Neural cell (in vitro differentiated cells): ENCODE data around the gene CD2AP. TPM values are rescaled to one million over a fixed set of nuclear protein-coding genes. Genes with fewer than 3 reads are reported as not detected.

ENCODE experiments used
- H2AFZ ChIP-seq: fragments of 200-600, 300-800 bp; sonication (generic), shearing (Covaris generic); 2 replicates; pipeline ENCODE4 v1.6.0; 2014; ENCODE audit warnings: low read depth, mild to moderate bottlenecking, antibody characterized with exemption, low read length, moderate library complexity
- H3F3A ChIP-seq: fragments of 200-600 bp; shearing (Covaris generic); 2 replicates; pipeline ENCODE4 v1.6.1; 2016; ENCODE audit warnings: mild to moderate bottlenecking, moderate library complexity, mixed read lengths, antibody characterized with exemption, low read length; ENCODE audit not compliant: insufficient read depth, poor library complexity, severe bottlenecking
- H3K27ac ChIP-seq: fragments of 200-600, 300-800 bp; sonication (generic), shearing (Covaris generic); 2 replicates; pipeline ENCODE4 v1.5.1; 2014; ENCODE audit warnings: mild to moderate bottlenecking, low read length, moderate library complexity
- H3K27me3 ChIP-seq: fragments of 300-800, 200-600 bp; sonication (generic), shearing (Covaris generic); 2 replicates; pipeline ENCODE4 v1.6.0; 2014; ENCODE audit warnings: mild to moderate bottlenecking, low read depth, low read length, moderate library complexity; ENCODE audit not compliant: insufficient read depth
- H3K36me3 ChIP-seq: fragments of 300-800, 200-600 bp; sonication (generic), shearing (Covaris generic); 2 replicates; pipeline ENCODE4 v1.5.1; 2014; ENCODE audit warnings: mild to moderate bottlenecking, antibody characterized with exemption, low read length, moderate library complexity; ENCODE audit not compliant: insufficient read depth
- H3K4me2 ChIP-seq: fragments of 300-800, 200-600 bp; sonication (generic), shearing (Covaris generic); 2 replicates; pipeline ENCODE4 v1.6.0; 2014; ENCODE audit warnings: mild to moderate bottlenecking, low read length
- H3K4me3 ChIP-seq: fragments of 300-800, 200-600 bp; sonication (generic), shearing (Covaris generic); 2 replicates; pipeline ENCODE4 v1.5.1; 2014; ENCODE audit warnings: mild to moderate bottlenecking, low read length, moderate library complexity
- H3K79me2 ChIP-seq: fragments of 200-600 bp; shearing (Covaris generic); replicated peaks from 2 replicates; pipeline ENCODE4 v1.6.0; 2014; ENCODE audit warnings: mild to moderate bottlenecking, low read length, moderate library complexity; ENCODE audit not compliant: insufficient read depth
- H3K9ac ChIP-seq: fragments of 300-800, 200-600 bp; sonication (generic), shearing (Covaris generic); 2 replicates; pipeline ENCODE4 v1.6.1; 2016; ENCODE audit warnings: mild to moderate bottlenecking, low read length, mixed read lengths
- H3K9me2 ChIP-seq: fragments of 200-600 bp; shearing (Covaris generic); 2 replicates; pipeline ENCODE4 v1.6.1; 2016; ENCODE audit warnings: mild to moderate bottlenecking, low read length, mixed read lengths; ENCODE audit not compliant: insufficient read depth
- H3K9me3 ChIP-seq: fragments of 200-600, 300-800 bp; sonication (generic), shearing (Covaris generic); 2 replicates; pipeline ENCODE4 v1.6.1; 2016; ENCODE audit warnings: mild to moderate bottlenecking, mixed run types, low read length, moderate library complexity, mixed read lengths
- H4K20me1 ChIP-seq: fragments of 200-600 bp; shearing (Covaris generic); 2 replicates; pipeline ENCODE4 v1.6.1; 2016; ENCODE audit warnings: mild to moderate bottlenecking, mixed run types; ENCODE audit not compliant: insufficient read depth
- EP300 ChIP-seq: fragments of 450-650 bp; conservative IDR thresholded peaks from 2 replicates; pipeline ENCODE4 v1.6.1; 2014; ENCODE audit warnings: antibody characterized with exemption, mild to moderate bottlenecking, moderate library complexity; ENCODE audit not compliant: poor library complexity, severe bottlenecking
- EZH2 ChIP-seq: fragments of 200-600, 300-800 bp; shearing (Covaris generic), sonication (generic); IDR thresholded peaks from 2 replicates; pipeline ENCODE4 v1.6.1; 2014; ENCODE audit warnings: antibody characterized with exemption, low read length, borderline replicate concordance, mild to moderate bottlenecking; ENCODE audit not compliant: insufficient read depth, poor library complexity, severe bottlenecking
- MXI1 ChIP-seq: fragments of 450-650 bp; conservative IDR thresholded peaks from 2 replicates; pipeline ENCODE4 v1.6.1; 2014; ENCODE audit warnings: antibody characterized with exemption, mild to moderate bottlenecking; ENCODE audit not compliant: poor library complexity, severe bottlenecking
- POLR2AphosphoS5 ChIP-seq: IDR thresholded peaks from 2 replicates; pipeline ENCODE4 v1.6.1; 2012
- RAD21 ChIP-seq: fragments of 450-650 bp; conservative IDR thresholded peaks from 2 replicates; pipeline ENCODE4 v1.6.1; 2014; ENCODE audit warnings: antibody characterized with exemption, mild to moderate bottlenecking, moderate library complexity
- SMC3 ChIP-seq: fragments of 450-650 bp; conservative IDR thresholded peaks from 2 replicates; pipeline ENCODE4 v1.6.1; 2014; ENCODE audit warnings: antibody characterized with exemption, mild to moderate bottlenecking, moderate library complexity; ENCODE audit not compliant: poor library complexity
- TAF1 ChIP-seq: IDR thresholded peaks from 2 replicates; pipeline ENCODE4 v1.6.1; 2012; ENCODE audit warnings: low read depth
- polyA plus RNA-seq: library from polyadenylated mRNA; depleted of rRNA; stranded (reverse); fragments of >200 nt; gene quantifications from 2 replicates; pipeline ENCODE4 v1.2.3, GENCODE V29; 2014
- TF ChIP-seq, protein P1 (sequence below): IDR thresholded peaks from 2 replicates; pipeline ENCODE4 v1.6.1; 2012; ENCODE audit warnings: borderline replicate concordance
- TF ChIP-seq, protein P2 (sequence below): fragments of 450-650 bp; IDR thresholded peaks from 2 replicates; pipeline ENCODE4 v1.5.1; 2014; ENCODE audit warnings: antibody characterized with exemption, mild to moderate bottlenecking, moderate library complexity; ENCODE audit not compliant: poor library complexity, severe bottlenecking

The CD2AP gene
- polyA plus RNA-seq, 1 donor from 2014 or later, result 16.8 TPM

DNA sequence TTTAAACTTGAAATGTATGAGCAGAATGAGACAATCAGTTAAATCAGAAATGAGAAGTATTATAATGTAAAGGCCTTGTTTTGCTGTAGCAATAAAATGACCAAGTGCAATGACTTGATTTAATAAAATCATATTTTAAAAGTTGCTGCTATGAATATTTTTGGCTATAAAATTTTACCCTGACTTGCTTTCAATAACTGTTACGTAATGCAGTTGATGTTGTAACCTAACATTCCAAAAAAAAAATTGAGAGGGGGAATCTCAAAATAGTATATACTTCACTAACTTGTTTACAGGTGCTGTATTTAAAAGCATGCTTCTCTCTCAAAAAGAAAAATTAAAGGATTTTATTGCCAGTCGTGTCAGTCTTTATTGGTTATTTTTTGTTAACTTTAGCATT lies 149.2 kb downstream of the CD2AP start:
- TF ChIP-seq EZH2 (no peak), POLR2AphosphoS5 (no peak), TAF1 (no peak), MXI1 (no peak), SMC3 (no peak), RAD21 (no peak)
- TF ChIP-seq, protein P1, sequence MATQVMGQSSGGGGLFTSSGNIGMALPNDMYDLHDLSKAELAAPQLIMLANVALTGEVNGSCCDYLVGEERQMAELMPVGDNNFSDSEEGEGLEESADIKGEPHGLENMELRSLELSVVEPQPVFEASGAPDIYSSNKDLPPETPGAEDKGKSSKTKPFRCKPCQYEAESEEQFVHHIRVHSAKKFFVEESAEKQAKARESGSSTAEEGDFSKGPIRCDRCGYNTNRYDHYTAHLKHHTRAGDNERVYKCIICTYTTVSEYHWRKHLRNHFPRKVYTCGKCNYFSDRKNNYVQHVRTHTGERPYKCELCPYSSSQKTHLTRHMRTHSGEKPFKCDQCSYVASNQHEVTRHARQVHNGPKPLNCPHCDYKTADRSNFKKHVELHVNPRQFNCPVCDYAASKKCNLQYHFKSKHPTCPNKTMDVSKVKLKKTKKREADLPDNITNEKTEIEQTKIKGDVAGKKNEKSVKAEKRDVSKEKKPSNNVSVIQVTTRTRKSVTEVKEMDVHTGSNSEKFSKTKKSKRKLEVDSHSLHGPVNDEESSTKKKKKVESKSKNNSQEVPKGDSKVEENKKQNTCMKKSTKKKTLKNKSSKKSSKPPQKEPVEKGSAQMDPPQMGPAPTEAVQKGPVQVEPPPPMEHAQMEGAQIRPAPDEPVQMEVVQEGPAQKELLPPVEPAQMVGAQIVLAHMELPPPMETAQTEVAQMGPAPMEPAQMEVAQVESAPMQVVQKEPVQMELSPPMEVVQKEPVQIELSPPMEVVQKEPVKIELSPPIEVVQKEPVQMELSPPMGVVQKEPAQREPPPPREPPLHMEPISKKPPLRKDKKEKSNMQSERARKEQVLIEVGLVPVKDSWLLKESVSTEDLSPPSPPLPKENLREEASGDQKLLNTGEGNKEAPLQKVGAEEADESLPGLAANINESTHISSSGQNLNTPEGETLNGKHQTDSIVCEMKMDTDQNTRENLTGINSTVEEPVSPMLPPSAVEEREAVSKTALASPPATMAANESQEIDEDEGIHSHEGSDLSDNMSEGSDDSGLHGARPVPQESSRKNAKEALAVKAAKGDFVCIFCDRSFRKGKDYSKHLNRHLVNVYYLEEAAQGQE, result no peak
- no peaks in the 10 kb centered on the region for H3K79me2 ChIP-seq
- no peaks in the 10 kb centered on the region for H3K9me3 ChIP-seq
- H3K27me3 ChIP-seq, result no peaks in the 10 kb centered on the region
- no peaks in the 10 kb centered on the region for H4K20me1 ChIP-seq
- no peaks in the 10 kb centered on the region for H3F3A ChIP-seq
- H2AFZ ChIP-seq, result no peak overlapping the region
- H3K4me3 ChIP-seq, result no peak overlapping the region
- no peak overlapping the region for H3K27ac ChIP-seq
- no peak overlapping the region for H3K9ac ChIP-seq
- H3K9me2 ChIP-seq, result no peaks in the 10 kb centered on the region
- no peaks in the 10 kb centered on the region for H3K36me3 ChIP-seq
- H3K4me2 ChIP-seq, result no peak overlapping the region

DNA sequence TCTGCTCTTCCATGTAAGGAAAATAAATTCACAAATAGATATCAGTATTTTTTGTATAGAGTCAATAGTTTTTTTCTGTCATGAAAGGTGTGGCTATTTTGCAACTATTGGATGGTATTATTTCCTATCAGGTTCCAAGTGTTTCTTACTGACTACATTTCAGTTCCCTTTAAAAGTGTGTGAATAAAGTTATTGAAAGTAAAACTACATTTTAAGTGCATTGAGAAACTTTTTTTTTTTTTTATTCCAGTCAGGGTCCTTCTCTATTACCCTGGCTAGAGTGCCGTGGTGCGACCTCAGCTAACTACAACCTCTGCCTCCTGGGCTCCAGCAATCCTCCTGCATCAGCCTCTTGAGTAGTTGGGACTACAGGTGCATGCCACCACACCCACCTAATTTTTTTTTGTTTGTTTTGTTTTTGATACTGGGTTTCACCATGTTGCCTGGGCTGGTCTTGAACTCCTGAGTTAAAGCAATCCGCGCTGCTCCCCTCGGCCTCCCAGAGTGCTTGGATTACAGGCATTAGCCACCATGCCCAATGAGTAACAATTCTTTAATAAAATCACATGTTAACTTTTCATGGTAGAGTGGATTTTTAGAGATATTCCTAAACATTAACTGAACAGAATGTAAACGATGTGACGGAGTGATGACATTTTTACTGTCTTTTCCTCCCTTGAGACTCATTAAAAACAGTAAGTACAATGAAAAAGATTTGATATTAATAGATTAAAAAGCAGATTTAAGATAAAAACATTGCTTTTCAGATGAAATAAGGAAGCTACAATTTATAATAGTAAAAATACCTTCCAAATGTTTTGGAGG lies 151.1 kb downstream of the CD2AP start:
- TF ChIP-seq SMC3, result no peak
- TF ChIP-seq, protein P2, sequence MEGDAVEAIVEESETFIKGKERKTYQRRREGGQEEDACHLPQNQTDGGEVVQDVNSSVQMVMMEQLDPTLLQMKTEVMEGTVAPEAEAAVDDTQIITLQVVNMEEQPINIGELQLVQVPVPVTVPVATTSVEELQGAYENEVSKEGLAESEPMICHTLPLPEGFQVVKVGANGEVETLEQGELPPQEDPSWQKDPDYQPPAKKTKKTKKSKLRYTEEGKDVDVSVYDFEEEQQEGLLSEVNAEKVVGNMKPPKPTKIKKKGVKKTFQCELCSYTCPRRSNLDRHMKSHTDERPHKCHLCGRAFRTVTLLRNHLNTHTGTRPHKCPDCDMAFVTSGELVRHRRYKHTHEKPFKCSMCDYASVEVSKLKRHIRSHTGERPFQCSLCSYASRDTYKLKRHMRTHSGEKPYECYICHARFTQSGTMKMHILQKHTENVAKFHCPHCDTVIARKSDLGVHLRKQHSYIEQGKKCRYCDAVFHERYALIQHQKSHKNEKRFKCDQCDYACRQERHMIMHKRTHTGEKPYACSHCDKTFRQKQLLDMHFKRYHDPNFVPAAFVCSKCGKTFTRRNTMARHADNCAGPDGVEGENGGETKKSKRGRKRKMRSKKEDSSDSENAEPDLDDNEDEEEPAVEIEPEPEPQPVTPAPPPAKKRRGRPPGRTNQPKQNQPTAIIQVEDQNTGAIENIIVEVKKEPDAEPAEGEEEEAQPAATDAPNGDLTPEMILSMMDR, result no peak
- no peak for TF ChIP-seq RAD21
- TF ChIP-seq MXI1, result no peak
- TF ChIP-seq TAF1, result no peak
- TF ChIP-seq POLR2AphosphoS5, result no peak
- no peak for TF ChIP-seq EZH2
- TF ChIP-seq, protein P1, result no peak
- TF ChIP-seq EP300, result no peak
- H3K36me3 ChIP-seq, result no peaks in the 10 kb centered on the region
- H3K79me2 ChIP-seq, result no peaks in the 10 kb centered on the region
- no peaks in the 10 kb centered on the region for H4K20me1 ChIP-seq
- no peak overlapping the region for H2AFZ ChIP-seq
- no peak overlapping the region for H3K4me3 ChIP-seq
- H3F3A ChIP-seq, result no peaks in the 10 kb centered on the region
- H3K4me2 ChIP-seq, result no peak overlapping the region
- no peaks in the 10 kb centered on the region for H3K9me2 ChIP-seq
- no peaks in the 10 kb centered on the region for H3K9me3 ChIP-seq
- H3K27ac ChIP-seq, result no peak overlapping the region
- no peak overlapping the region for H3K9ac ChIP-seq
- H3K27me3 ChIP-seq, result no peaks in the 10 kb centered on the region
